ENCODE results near the gene BAG1.

Gene BAG1

DNA sequence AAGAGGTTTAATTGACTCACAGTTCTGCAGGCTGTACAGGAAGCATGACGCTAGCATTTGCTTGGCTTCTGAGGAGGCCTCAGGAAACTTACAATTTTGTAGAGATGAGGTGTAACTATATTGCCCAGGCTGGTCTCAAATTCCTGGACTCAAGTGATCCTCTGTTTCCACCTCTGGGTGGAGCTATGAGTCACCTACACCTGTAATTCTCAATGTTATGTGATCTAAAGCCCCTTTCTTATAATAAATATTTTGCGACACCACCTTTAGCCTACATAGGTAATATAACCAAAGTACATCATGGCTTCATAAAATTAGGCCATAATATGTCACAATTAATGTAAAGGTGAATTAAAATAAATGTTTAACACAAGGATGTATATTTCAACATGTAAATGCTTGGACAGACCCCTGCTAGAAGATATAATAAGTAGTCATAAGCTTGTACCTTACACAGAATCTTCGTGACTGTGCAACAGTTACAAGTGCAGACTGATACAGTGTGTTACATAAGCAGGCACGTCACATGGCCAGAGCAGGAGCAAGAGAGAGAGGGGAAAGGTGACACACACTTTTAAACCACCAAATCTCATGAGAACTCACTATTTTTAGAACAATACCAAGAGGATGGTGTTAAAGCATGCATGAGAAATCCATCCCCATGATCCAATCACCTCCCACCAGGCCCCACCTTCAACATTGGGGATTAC lies 54.3 kb downstream of the BAG1 start:
- DNase-seq (ENCODE audit: low read depth in 2 of 2) = no peak

DNA sequence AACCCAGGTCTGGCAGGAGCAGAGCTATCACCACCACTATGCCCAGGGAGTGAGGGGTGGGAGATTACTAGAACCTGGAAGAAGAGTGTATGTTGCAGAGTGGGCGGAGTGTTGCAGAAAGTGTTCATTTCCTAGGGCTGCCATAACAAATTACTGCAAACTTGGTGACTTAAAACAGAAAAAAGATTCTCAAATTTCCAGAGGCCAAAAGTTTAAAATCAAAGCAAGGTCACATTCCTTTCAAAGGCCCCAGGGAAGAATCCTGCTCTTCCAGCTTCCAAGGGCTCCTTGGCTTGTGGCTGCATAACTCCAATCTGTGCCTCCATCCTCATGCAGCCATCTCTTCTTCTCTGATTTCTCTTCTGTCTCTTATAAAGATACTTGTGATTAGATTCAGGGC lies 55.1 kb downstream of the BAG1 start:
- no peak for DNase-seq (ENCODE audit: low read depth in 2 of 2)

DNA sequence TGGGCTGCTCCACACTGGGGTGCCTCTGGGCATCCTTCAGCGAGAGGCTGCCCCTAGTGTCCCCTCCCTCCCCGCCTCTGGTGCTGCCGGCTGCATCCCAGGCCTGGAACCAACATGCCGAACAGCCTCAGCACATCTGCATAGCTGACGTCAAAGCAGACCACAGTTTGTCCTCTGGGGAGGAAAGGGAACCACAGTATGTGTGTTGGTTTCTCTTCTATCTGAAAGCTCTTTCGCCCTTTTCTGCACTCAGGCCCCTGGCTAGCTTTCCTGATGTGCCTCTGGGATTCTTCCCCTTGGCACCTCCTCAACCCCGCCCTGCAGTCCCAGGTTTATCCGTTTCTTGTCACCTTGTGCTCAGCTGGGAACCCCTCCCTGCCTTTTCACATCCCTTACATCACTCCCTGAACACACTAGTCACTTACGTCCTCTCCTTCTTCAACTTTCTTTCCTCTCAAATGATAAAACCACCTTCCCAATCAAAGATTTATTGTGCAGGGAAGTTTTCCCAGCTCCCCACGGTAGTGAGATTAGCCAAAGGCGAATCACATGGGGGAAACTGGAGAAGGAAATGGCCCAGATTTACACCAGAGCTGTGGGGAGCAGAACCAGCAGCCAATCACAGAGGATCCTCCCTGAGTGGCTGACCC lies 61.8 kb downstream of the BAG1 start:
- DNase-seq (ENCODE audit: low read depth in 2 of 2) = no peak

Measured in stimulated activated CD4-positive, alpha-beta T cell treated with anti-CD3 and anti-CD28 coated beads, Interleukin-4, amount 100 ng/mL, for 48 hours (primary cell).